ENCODE measurements around the gene CACNB1. TPM values are rescaled to one million over a fixed set of nuclear protein-coding genes. Genes with fewer than 3 reads are reported as not detected.
A peak's percentile ranks its signal among the peaks of the same experiment; 100 is the strongest.

CACNB1 gene
- total and polyA plus RNA-seq, 2 of the 13 experiments (the other 11 are each of a cell fraction or from before 2014, with no cell fraction given) = 0.75 to 1.5 TPM

DNA sequence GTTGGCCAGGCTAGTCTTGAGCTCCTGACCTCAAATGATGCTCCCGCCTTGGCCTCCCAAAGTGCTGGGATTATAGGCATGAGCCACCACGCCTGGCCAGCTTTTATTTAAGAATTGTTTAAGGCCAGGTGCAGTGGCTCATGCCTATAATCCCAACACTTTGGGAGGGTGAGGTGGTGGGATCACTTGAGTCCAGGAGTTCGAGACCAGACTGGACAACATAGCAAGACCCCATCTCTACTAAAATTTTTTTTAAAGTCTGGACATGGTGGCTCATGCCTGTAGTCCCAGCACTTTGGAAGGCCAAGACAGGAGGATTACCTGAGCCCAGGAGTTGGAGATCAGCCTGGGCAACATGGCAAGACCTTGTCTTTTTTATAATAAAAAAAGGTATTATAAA, 51.2 kb downstream of the CACNB1 start:
- Histone ChIP-seq H3K27ac (ENCODE audit: extremely low read length, insufficient read depth, low read length) (no peak overlapping the region), H3K4me3 (replicated peaks in 1 of 3; ENCODE audit: insufficient read depth in 1 of 3, low read depth in 2 of 3, low read length in 3 of 3) (no peak overlapping the region), H3K79me2 (ENCODE audit: insufficient read depth, low read length) (no peaks in the 10 kb centered on the region), H3K36me3 (replicated peaks in 1 of 2; ENCODE audit: control insufficient read depth in 1 of 2, insufficient read depth in 2 of 2, low read length in 2 of 2) (no peaks in the 10 kb centered on the region), H2AFZ (ENCODE audit: low read length) (no peak overlapping the region), H3K27me3 (ENCODE audit: control insufficient read depth in 1 of 2, insufficient read depth in 2 of 2, low read length in 2 of 2) (peaks cover 8 to 61% of the 10 kb centered on the region in 2 experiments; a peak in 4 of 5 replicates), H3K4me1 (ENCODE audit: insufficient read depth, low read length) (no peaks in the 10 kb centered on the region), H3K9ac (ENCODE audit: insufficient read depth, low read depth, low read length) (no peak overlapping the region), H4K20me1 (ENCODE audit: insufficient read depth, low read length) (no peaks in the 10 kb centered on the region), H3K9me3 (ENCODE audit: low read length) (no peaks in the 10 kb centered on the region), H3K4me2 (ENCODE audit: low read depth, low read length) (no peak overlapping the region)
- POLR2A ChIA-PET = no interaction called here
- intact Hi-C loops (cut with micrococcal nuclease; ENCODE audit: unreplicated experiment) (no loop called here), in situ Hi-C loops (cut with HindIII; ENCODE audit: extremely low pct_ligation_motif_present, low pct_unique_long_range_greater_than_20kb) (no loop called here)
- DNase-seq (ENCODE audit: low spot score) (no peak), ATAC-seq (no peak), FAIRE-seq (no peak)
- WGBS (ENCODE audit: low lambda C conversion rate) = 34% methylated on average over 3 of the region's 3 CpGs
- TF ChIP-seq SRY (CRISPR knock-in tag; IDR thresholded peaks at IDR 0.05) = no peak
- no peak for TF ChIP-seq ISX (CRISPR knock-in tag; conservative IDR thresholded peaks at IDR 0.05)
- TF ChIP-seq, protein P1, sequence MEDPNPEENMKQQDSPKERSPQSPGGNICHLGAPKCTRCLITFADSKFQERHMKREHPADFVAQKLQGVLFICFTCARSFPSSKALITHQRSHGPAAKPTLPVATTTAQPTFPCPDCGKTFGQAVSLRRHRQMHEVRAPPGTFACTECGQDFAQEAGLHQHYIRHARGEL (CRISPR knock-in tag; IDR thresholded peaks at IDR 0.05) = no peak
- TF ChIP-seq, protein P2, sequence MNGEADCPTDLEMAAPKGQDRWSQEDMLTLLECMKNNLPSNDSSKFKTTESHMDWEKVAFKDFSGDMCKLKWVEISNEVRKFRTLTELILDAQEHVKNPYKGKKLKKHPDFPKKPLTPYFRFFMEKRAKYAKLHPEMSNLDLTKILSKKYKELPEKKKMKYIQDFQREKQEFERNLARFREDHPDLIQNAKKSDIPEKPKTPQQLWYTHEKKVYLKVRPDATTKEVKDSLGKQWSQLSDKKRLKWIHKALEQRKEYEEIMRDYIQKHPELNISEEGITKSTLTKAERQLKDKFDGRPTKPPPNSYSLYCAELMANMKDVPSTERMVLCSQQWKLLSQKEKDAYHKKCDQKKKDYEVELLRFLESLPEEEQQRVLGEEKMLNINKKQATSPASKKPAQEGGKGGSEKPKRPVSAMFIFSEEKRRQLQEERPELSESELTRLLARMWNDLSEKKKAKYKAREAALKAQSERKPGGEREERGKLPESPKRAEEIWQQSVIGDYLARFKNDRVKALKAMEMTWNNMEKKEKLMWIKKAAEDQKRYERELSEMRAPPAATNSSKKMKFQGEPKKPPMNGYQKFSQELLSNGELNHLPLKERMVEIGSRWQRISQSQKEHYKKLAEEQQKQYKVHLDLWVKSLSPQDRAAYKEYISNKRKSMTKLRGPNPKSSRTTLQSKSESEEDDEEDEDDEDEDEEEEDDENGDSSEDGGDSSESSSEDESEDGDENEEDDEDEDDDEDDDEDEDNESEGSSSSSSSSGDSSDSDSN (CRISPR knock-in tag; IDR thresholded peaks at IDR 0.05) = no peak
- TF ChIP-seq ZNF121 (CRISPR knock-in tag; IDR thresholded peaks at IDR 0.05) = peak; percentile 71; the same call in 1 of the 2 replicates
- BruUV-seq (replicated peaks) = no TSS peak
- CTCF ChIA-PET (ENCODE audit: low intra/inter-chr PET ratio, low total read pairs) = no interaction called here

DNA sequence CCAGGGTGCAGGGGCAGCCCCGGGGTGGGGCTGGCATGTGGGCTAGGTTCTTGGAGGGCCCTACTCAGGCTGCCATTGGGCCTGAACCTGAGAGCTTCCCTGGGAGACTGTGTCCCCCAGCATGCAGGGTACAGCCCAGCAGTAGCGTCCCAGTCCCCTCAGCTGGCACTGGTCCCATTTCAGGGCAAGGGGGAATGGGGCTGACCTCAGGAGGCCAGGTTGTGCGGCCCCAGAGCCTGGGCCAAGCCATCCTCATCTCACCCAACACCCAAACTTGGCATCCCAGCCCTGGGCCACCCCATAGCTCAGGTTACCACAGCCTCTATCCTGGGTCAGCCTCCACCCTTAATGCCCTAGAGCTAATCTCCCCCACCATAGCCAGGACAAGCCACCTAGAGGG, 52.3 kb downstream of the CACNB1 start:
- FAIRE-seq = no peak
- Histone ChIP-seq H3K4me3 (replicated peaks in 1 of 3; ENCODE audit: insufficient read depth in 1 of 3, low read depth in 2 of 3, low read length in 3 of 3) (no peak overlapping the region), H2AFZ (ENCODE audit: low read length) (no peak overlapping the region), H3K9me3 (ENCODE audit: low read length) (no peaks in the 10 kb centered on the region), H4K20me1 (ENCODE audit: insufficient read depth, low read length) (no peaks in the 10 kb centered on the region), H3K4me2 (ENCODE audit: low read depth, low read length) (no peak overlapping the region), H3K9ac (ENCODE audit: insufficient read depth, low read depth, low read length) (no peak overlapping the region), H3K36me3 (replicated peaks in 1 of 2; ENCODE audit: control insufficient read depth in 1 of 2, insufficient read depth in 2 of 2, low read length in 2 of 2) (no peaks in the 10 kb centered on the region), H3K27ac (ENCODE audit: extremely low read length, insufficient read depth, low read length) (no peak overlapping the region), H3K27me3 (ENCODE audit: control insufficient read depth in 1 of 2, insufficient read depth in 2 of 2, low read length in 2 of 2) (peaks cover 4 to 51% of the 10 kb centered on the region in 2 experiments; a peak in 4 of 5 replicates), H3K79me2 (ENCODE audit: insufficient read depth, low read length) (no peaks in the 10 kb centered on the region), H3K4me1 (ENCODE audit: insufficient read depth, low read length) (no peaks in the 10 kb centered on the region)
- no peak for ATAC-seq
- ChIA-PET POLR2A (no interaction called here), CTCF (ENCODE audit: low intra/inter-chr PET ratio, low total read pairs) (no interaction called here)
- in situ Hi-C loops (cut with HindIII; ENCODE audit: extremely low pct_ligation_motif_present, low pct_unique_long_range_greater_than_20kb) (no loop called here), intact Hi-C loops (cut with micrococcal nuclease; ENCODE audit: unreplicated experiment) (no loop called here)
- no peak for DNase-seq (ENCODE audit: low spot score)
- BruUV-seq (replicated peaks) = no TSS peak
- TF ChIP-seq, protein P3, sequence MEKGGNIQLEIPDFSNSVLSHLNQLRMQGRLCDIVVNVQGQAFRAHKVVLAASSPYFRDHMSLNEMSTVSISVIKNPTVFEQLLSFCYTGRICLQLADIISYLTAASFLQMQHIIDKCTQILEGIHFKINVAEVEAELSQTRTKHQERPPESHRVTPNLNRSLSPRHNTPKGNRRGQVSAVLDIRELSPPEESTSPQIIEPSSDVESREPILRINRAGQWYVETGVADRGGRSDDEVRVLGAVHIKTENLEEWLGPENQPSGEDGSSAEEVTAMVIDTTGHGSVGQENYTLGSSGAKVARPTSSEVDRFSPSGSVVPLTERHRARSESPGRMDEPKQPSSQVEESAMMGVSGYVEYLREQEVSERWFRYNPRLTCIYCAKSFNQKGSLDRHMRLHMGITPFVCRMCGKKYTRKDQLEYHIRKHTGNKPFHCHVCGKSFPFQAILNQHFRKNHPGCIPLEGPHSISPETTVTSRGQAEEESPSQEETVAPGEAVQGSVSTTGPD (CRISPR knock-in tag; IDR thresholded peaks at IDR 0.05) = no peak
- no peak for TF ChIP-seq ZNF768 (CRISPR knock-in tag; IDR thresholded peaks at IDR 0.05)
- TF ChIP-seq SKI (IDR thresholded peaks at IDR 0.05; ENCODE audit: partially characterized antibody) = no peak
- TF ChIP-seq ZFP91 (CRISPR knock-in tag; IDR thresholded peaks at IDR 0.05; ENCODE audit: borderline replicate concordance) = no peak
- 0% methylated on average over 1 of the region's 3 CpGs for WGBS (ENCODE audit: low lambda C conversion rate)
